ENCODE data around the gene LSAMP.

- no peak for TF ChIP-seq REST (IDR thresholded peaks at IDR 0.05; ENCODE audit: unreplicated experiment)
- TF ChIP-seq CTCF (conservative IDR thresholded peaks at IDR 0.05; ENCODE audit: low read depth in 2 of 2): no peak
- TF ChIP-seq EZH2 (IDR thresholded peaks at IDR 0.05; ENCODE audit: low read depth, unreplicated experiment): no peak
- no peak for TF ChIP-seq POLR2AphosphoS5 (IDR thresholded peaks at IDR 0.05; ENCODE audit: low read depth)
- TF ChIP-seq ZNF114 (CRISPR knock-in tag; IDR thresholded peaks at IDR 0.05): no peak
These were observed 444.1 kb downstream of the LSAMP start for GRCh38 chr3:116001151-116001621.
